ENCODE data around the gene RNH1. TPM values are rescaled to one million over a fixed set of nuclear protein-coding genes. Genes with fewer than 3 reads are reported as not detected.
"Not testable (repeated sequence)": the region's sequence is repeated elsewhere in the genome, so short reads cannot be mapped to it uniquely, and the experiment has no call there.

Gene RNH1
- polyA plus RNA-seq, 1 of the 3 experiments (the other 2 are of a cell fraction) = 147 TPM

DNA sequence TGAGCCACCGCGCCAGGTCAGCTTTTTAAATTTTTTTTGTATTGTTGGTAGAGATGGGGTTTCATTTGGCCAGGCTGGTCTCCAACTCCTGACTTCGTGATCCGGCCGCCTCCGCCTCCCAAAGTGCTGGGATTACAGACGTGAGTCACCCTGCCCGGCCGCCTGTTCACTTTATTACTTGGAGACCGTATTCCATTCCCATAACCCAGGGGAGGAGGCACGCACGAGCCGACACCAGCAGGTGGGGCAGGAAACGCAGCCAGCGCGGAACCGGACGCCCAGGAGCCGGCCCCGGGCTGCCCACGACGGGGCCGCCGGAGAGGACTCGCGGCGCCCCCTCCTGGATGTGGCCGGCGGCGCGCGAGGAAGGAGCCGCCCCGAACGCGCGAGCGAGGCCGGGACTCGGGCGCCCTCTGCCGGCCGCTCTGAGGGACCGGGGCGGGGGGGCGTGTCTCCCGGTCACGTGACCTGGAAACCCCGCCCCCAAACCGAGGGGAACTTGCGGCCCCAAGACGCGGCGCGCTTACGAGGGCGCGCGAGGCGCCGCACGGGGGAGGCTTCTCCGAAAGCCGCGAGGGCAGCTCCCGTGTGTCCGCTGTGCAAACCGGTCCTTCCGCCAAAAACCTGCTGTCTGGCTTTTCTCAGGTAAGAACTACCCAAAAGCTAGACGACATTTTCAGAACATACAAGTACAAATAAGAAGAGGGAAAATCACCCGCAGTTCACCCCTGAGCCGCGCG, 11.6 kb upstream of the RNH1 start:
- Histone ChIP-seq H3K9me3 (peaks cover 7% of the 10 kb centered on the region; the same call in 1 of the 2 replicates), H3K36me3 (replicated peaks in 1 of 2; ENCODE audit: control insufficient read depth in 1 of 2, insufficient read depth in 2 of 2, low read length in 1 of 2) (peaks cover 0 to 19% of the 10 kb centered on the region in 2 experiments), H3K79me2 (ENCODE audit: insufficient read depth) (no peaks in the 10 kb centered on the region), H3K9ac (no peak overlapping the region), H4K20me1 (ENCODE audit: insufficient read depth) (no peaks in the 10 kb centered on the region), H3F3A (replicated peaks; ENCODE audit: insufficient read depth) (peaks cover 4% of the 10 kb centered on the region), H3K27me3 (ENCODE audit: insufficient read depth) (no peaks in the 10 kb centered on the region), H3K9me2 (no peaks in the 10 kb centered on the region), H3K4me2 (no peak overlapping the region), H2AFZ (ENCODE audit: low read depth) (no peak overlapping the region), H3K4me1 (ENCODE audit: control insufficient read depth in 1 of 2, insufficient read depth in 2 of 2, low read depth in 1 of 2, low read length in 1 of 2) (no peaks in the 10 kb centered on the region; a peak in 1 of 4 replicates), H3K27ac (ENCODE audit: low read depth in 2 of 2, low read length in 1 of 2) (no peak overlapping the region), H3K4me3 (ENCODE audit: low read depth in 2 of 2, low read length in 1 of 2) (peak overlapping the region; percentile 13 to 51; a peak in 2 of 4 replicates)
- 41% methylated on average over 33 of the region's 74 CpGs for WGBS (ENCODE audit: low lambda C conversion rate)
- TF ChIP-seq SMC3 (IDR thresholded peaks at IDR 0.05; ENCODE audit: low read depth, low read length) (peak; percentile 12; the same call in 1 of the 2 replicates), EZH2phosphoT487 (IDR thresholded peaks at IDR 0.05; ENCODE audit: borderline replicate concordance, low read depth) (no peak), JUND (IDR thresholded peaks at IDR 0.05) (no peak), FOSL2 (IDR thresholded peaks at IDR 0.05; ENCODE audit: borderline replicate concordance, low read depth) (peak; percentile 6; the same call in 1 of the 2 replicates), RAD21 (IDR thresholded peaks at IDR 0.05; ENCODE audit: low read length) (peak; percentile 55), NRF1 (IDR thresholded peaks at IDR 0.05; ENCODE audit: low read depth, low read length) (no peak)
- TF ChIP-seq, protein P1, sequence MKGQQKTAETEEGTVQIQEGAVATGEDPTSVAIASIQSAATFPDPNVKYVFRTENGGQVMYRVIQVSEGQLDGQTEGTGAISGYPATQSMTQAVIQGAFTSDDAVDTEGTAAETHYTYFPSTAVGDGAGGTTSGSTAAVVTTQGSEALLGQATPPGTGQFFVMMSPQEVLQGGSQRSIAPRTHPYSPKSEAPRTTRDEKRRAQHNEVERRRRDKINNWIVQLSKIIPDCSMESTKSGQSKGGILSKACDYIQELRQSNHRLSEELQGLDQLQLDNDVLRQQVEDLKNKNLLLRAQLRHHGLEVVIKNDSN (IDR thresholded peaks at IDR 0.05; ENCODE audit: borderline replicate concordance, low read depth) = peak; percentile 89
- TF ChIP-seq, protein P2, sequence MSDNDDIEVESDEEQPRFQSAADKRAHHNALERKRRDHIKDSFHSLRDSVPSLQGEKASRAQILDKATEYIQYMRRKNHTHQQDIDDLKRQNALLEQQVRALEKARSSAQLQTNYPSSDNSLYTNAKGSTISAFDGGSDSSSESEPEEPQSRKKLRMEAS (IDR thresholded peaks at IDR 0.05; ENCODE audit: low read depth) = peak; percentile 74
- TF ChIP-seq, protein P3, sequence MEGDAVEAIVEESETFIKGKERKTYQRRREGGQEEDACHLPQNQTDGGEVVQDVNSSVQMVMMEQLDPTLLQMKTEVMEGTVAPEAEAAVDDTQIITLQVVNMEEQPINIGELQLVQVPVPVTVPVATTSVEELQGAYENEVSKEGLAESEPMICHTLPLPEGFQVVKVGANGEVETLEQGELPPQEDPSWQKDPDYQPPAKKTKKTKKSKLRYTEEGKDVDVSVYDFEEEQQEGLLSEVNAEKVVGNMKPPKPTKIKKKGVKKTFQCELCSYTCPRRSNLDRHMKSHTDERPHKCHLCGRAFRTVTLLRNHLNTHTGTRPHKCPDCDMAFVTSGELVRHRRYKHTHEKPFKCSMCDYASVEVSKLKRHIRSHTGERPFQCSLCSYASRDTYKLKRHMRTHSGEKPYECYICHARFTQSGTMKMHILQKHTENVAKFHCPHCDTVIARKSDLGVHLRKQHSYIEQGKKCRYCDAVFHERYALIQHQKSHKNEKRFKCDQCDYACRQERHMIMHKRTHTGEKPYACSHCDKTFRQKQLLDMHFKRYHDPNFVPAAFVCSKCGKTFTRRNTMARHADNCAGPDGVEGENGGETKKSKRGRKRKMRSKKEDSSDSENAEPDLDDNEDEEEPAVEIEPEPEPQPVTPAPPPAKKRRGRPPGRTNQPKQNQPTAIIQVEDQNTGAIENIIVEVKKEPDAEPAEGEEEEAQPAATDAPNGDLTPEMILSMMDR (IDR thresholded peaks at IDR 0.05) = peak; percentile 80
- CTCF ChIA-PET = interaction anchor here (0.6 to 1.9 kb wide), 33 partner anchors 9 to 320 kb away, joined by 3 to 16 read pairs (median 4); partner anchors contain the start of genes HRAS, LMNTD2 and RNH1
- DNase-seq = peak; percentile 97
- POLR2A ChIA-PET = no interaction called here

DNA sequence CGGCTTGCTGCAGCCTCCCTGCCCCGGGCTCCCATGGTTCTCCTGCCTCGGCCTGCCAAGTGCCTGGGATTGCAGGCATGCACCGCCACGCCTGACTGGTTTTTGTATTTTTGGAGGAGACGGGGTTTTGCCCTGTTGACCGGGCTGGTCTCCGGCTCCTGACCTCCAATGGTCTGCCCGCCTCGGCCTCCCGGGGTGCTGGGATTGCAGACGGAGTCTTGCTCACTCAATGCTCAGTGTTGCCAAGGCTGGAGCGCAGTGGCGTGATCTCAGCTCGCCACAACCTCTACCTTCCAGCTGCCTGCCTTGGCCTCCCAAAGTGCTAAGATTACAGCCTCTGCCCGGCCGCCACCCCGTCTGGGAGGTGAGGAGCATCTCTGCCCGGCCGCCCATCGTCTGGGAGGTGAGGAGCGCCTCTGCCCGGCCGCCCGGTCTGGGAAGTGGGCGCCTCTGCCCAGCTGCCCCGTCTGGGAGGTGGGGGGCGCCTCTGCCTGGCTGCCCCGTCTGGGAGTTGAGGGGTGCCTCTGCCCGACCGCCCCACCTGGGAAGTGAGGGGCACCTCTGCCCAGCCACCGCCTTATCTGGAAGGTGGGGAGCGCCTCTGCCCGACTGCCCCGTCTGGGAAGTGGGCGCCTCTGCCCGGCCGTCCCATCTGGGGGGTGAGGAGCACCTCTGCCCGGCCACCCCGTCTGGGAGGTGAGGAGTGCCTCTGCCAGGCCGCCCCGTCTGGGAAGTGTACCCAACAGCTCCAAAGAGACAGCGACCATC, 10.1 kb upstream of the RNH1 start:
- H2AFZ ChIP-seq (ENCODE audit: low read depth); H3F3A ChIP-seq (replicated peaks; ENCODE audit: insufficient read depth); DNase-seq; H3K27me3 ChIP-seq (ENCODE audit: insufficient read depth); POLR2A ChIA-PET; H3K9me2 ChIP-seq; H3K27ac ChIP-seq (ENCODE audit: low read depth in 2 of 2, low read length in 1 of 2); H3K9ac ChIP-seq; H3K4me1 ChIP-seq (ENCODE audit: control insufficient read depth in 1 of 2, insufficient read depth in 2 of 2, low read depth in 1 of 2, low read length in 1 of 2); H3K4me3 ChIP-seq (ENCODE audit: low read depth in 2 of 2, low read length in 1 of 2); H3K9me3 ChIP-seq; H4K20me1 ChIP-seq (ENCODE audit: insufficient read depth); H3K4me2 ChIP-seq; H3K79me2 ChIP-seq (ENCODE audit: insufficient read depth): not testable (repeated sequence)
- peaks cover 0 to 19% of the 10 kb centered on the region in 2 experiments for H3K36me3 ChIP-seq (replicated peaks in 1 of 2; ENCODE audit: control insufficient read depth in 1 of 2, insufficient read depth in 2 of 2, low read length in 1 of 2)
- WGBS (ENCODE audit: low lambda C conversion rate) = 93% methylated on average over 24 of the region's 43 CpGs
- CTCF ChIA-PET = interaction anchor here (1.1 kb wide), 1 partner anchor 74 kb away, joined by 3 read pairs; no protein-coding TSS in a partner anchor

All from SK-N-SH (cell line).